Mucosa of descending colon (tissue), 3 donors: ENCODE results near the gene SMC6. TPM values are rescaled to one million over a fixed set of nuclear protein-coding genes. Genes with fewer than 3 reads are reported as not detected.

Source experiments
- ATAC-seq: fragments of 200-7000 bp; cut with Tn5 transposase; one replicate; pipeline ENCODE4 v1.9.1; 2020; ENCODE audit warnings: mild to moderate bottlenecking, moderate library complexity
- DNase-seq, 3 donors: peaks; one replicate each; pipeline ENCODE4 v3.0.0-alpha.2; 2020
- H3K36me3 ChIP-seq: fragments of 200-600 bp; one replicate; pipeline ENCODE4 v1.8.0; 2021; ENCODE audit warnings: low read depth, mild to moderate bottlenecking
- H3K4me1 ChIP-seq: fragments of 200-600 bp; one replicate; pipeline ENCODE4 v1.8.0; 2021; ENCODE audit warnings: low read depth, mild to moderate bottlenecking
- H3K4me3 ChIP-seq: fragments of 200-600 bp; one replicate; pipeline ENCODE4 v1.8.0; 2021; ENCODE audit warnings: mild to moderate bottlenecking
- H3K9me3 ChIP-seq: fragments of 200-600 bp; one replicate; pipeline ENCODE4 v1.8.0; 2021; ENCODE audit warnings: mild to moderate bottlenecking
- intact Hi-C, 2 donors: fragments of 100-400 bp; cut with DNase I in 1 of 2; cut with micrococcal nuclease in 1 of 2; formaldehyde crosslinking; loops; one replicate each; pipeline versions ENCODE4 v1.11.0 to v1.11.1; 2022; cut with DNase I, micrococcal nuclease
- total RNA-seq, 3 donors: library from RNA; stranded (reverse); fragmentation: NEBNext Ultra II Directional in 2 of 3; extraction: Animal tissue kit (Norgen Biotek cat#: 25700) in 2 of 3; gene quantifications; one replicate each; pipeline versions ENCODE4 v1.2.1 to v1.2.4, GENCODE V29; 2021 to 2023
- TF ChIP-seq, protein P1 (sequence below): fragments of 200-600 bp; IDR thresholded peaks from one replicate; pipeline ENCODE4 v1.8.0; 2022; ENCODE audit warnings: antibody characterized with exemption, mild to moderate bottlenecking
- donor health status: DM: no; HTN: no; CAD: no; lungs with moderate emphysema.
- donor health status: DM: no; HTN: no; CAD: no.
- donor health status: DM: no; HTN: yes; CAD: no.

Gene SMC6
- total RNA-seq, 3 donors from 2014 or later, result 18.1 to 24.8 (median 22.9) TPM

GRCh38 chr2:17709897-17710296, 43.7 kb downstream of the SMC6 start:
- TF ChIP-seq, protein P1, sequence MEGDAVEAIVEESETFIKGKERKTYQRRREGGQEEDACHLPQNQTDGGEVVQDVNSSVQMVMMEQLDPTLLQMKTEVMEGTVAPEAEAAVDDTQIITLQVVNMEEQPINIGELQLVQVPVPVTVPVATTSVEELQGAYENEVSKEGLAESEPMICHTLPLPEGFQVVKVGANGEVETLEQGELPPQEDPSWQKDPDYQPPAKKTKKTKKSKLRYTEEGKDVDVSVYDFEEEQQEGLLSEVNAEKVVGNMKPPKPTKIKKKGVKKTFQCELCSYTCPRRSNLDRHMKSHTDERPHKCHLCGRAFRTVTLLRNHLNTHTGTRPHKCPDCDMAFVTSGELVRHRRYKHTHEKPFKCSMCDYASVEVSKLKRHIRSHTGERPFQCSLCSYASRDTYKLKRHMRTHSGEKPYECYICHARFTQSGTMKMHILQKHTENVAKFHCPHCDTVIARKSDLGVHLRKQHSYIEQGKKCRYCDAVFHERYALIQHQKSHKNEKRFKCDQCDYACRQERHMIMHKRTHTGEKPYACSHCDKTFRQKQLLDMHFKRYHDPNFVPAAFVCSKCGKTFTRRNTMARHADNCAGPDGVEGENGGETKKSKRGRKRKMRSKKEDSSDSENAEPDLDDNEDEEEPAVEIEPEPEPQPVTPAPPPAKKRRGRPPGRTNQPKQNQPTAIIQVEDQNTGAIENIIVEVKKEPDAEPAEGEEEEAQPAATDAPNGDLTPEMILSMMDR, result no peak
- H3K36me3 ChIP-seq, result no peaks in the 10 kb centered on the region
- no peak overlapping the region for H3K4me3 ChIP-seq
- ATAC-seq, result no peak
- no peaks in the 10 kb centered on the region for H3K4me1 ChIP-seq
- no peak for DNase-seq
- H3K9me3 ChIP-seq, result no peaks in the 10 kb centered on the region
- intact Hi-C loops, result no loop called here

- Histone ChIP-seq H3K9me3 (no peaks in the 10 kb centered on the region), H3K36me3 (no peaks in the 10 kb centered on the region), H3K4me3 (no peak overlapping the region), H3K4me1 (no peaks in the 10 kb centered on the region)
- intact Hi-C loops, result no loop called here
- no peak for ATAC-seq
- no peak for DNase-seq
- TF ChIP-seq, protein P1, result no peak
These were observed 45.1 kb downstream of the SMC6 start for GRCh38 chr2:17708501-17708900.

GRCh38 chr2:17706845-17707244, 46.8 kb downstream of the SMC6 start:
- Histone ChIP-seq H3K36me3 (no peaks in the 10 kb centered on the region), H3K9me3 (no peaks in the 10 kb centered on the region), H3K4me1 (no peaks in the 10 kb centered on the region), H3K4me3 (no peak overlapping the region)
- intact Hi-C loops, result no loop called here
- TF ChIP-seq, protein P1, result no peak
- no peak for ATAC-seq
- no peak for DNase-seq

DNA sequence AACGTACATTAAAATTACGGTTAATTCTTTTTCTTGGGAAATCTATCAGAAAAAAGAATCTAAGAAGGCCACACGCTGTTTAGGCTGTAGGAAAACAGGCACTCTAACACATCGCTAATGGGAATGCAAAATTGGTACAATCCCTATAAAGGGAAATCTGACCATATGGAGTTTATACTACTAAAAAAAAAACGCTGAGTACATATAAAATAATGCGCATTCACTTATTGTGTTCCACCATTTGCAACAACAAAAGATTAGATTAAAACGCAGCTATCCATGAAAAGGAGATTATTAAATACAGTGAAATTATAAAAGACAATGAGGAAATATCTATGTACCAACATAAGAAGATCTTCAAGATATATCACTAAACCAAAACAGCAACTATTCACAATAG, 62.8 kb downstream of the SMC6 start:
- Histone ChIP-seq H3K4me3 (no peak overlapping the region), H3K36me3 (no peaks in the 10 kb centered on the region), H3K9me3 (no peaks in the 10 kb centered on the region), H3K4me1 (no peaks in the 10 kb centered on the region)
- ATAC-seq (no peak), DNase-seq (no peak)
- intact Hi-C loops, result no loop called here
- TF ChIP-seq, protein P1, result no peak

GRCh38 chr2:17689010-17689409, 64.6 kb downstream of the SMC6 start:
- TF ChIP-seq, protein P1, result no peak
- H3K9me3 ChIP-seq, result no peaks in the 10 kb centered on the region
- no peaks in the 10 kb centered on the region for H3K4me1 ChIP-seq
- intact Hi-C loops, result no loop called here
- H3K4me3 ChIP-seq, result no peak overlapping the region
- no peaks in the 10 kb centered on the region for H3K36me3 ChIP-seq
- no peak for DNase-seq
- ATAC-seq, result no peak

DNA sequence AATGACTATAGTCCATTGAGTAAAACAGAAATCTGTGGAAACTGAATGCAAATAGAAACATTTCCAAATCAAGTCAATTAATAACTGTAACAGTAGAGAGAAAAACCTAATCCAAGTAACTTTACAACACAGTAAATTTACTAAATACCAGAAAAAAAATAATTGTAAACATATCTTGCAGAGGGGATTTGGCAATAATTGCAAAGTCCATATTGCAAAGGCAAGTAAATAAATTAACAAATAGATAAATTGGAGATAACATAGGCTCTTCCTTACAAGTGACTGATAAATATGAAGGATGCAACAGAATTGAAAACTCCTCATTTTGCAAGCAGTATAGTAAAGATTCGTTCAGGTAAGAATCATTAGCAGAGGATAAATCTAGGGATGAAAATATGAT, 65.0 kb downstream of the SMC6 start:
- DNase-seq, result no peak
- TF ChIP-seq, protein P1, result no peak
- intact Hi-C loops, result no loop called here
- no peak for ATAC-seq
- Histone ChIP-seq H3K4me3 (no peak overlapping the region), H3K4me1 (no peaks in the 10 kb centered on the region), H3K36me3 (no peaks in the 10 kb centered on the region), H3K9me3 (no peaks in the 10 kb centered on the region)
